IMR-90 (cell line): Measurements from ENCODE around the gene ADD3.

ENCODE experiments used
- NFE2L2 ChIP-seq: fragments of 150-350 bp; IDR thresholded peaks from 2 replicates; pipeline ENCODE4 v1.6.1; 2016; ENCODE audit warnings: low read depth, mild to moderate bottlenecking, low read length
- POLR2A ChIP-seq: IDR thresholded peaks from 2 replicates; pipeline ENCODE4 v1.6.1; 2012; ENCODE audit warnings: mild to moderate bottlenecking, low read depth, low read length
- RAD21 ChIP-seq: IDR thresholded peaks from 2 replicates; pipeline ENCODE4 v1.6.1; 2012; ENCODE audit warnings: low read length, improper control_type of control experiment
- RFX5 ChIP-seq: IDR thresholded peaks from 2 replicates; pipeline ENCODE4 v1.8.0; 2012; ENCODE audit warnings: low read depth, mild to moderate bottlenecking, low read length, moderate library complexity
- TF ChIP-seq, protein P1 (sequence below): conservative IDR thresholded peaks from 2 replicates; pipeline ENCODE4 v1.5.1; 2012; ENCODE audit warnings: mild to moderate bottlenecking, low read depth, low read length, improper control_type of control experiment
- TF ChIP-seq, protein P2 (sequence below): fragments of 150-350 bp; IDR thresholded peaks from 2 replicates; pipeline ENCODE4 v1.6.1; 2017; ENCODE audit warnings: mild to moderate bottlenecking, antibody characterized with exemption, low read length, low read depth

DNA sequence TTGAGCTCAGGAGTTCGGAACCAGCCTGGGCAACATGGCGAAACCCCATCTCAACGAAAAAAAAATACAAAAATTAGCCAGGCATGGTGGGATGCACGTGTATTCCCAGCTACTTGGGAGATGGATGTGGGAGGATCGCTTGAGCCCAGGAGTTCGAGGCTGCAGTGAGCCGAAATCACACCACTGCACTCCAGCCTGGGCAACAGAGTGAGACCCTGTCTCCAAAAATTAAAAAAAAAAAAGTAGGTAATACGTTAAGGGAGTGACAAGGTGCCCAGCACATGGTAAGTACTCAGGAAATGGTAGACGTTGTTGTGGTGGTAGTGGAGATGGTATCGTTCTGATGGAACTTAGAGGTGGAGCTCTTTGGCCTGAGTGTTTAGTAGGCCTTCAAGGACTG, 43.5 kb upstream of the ADD3 start:
- TF ChIP-seq POLR2A: no peak
- TF ChIP-seq, protein P1, sequence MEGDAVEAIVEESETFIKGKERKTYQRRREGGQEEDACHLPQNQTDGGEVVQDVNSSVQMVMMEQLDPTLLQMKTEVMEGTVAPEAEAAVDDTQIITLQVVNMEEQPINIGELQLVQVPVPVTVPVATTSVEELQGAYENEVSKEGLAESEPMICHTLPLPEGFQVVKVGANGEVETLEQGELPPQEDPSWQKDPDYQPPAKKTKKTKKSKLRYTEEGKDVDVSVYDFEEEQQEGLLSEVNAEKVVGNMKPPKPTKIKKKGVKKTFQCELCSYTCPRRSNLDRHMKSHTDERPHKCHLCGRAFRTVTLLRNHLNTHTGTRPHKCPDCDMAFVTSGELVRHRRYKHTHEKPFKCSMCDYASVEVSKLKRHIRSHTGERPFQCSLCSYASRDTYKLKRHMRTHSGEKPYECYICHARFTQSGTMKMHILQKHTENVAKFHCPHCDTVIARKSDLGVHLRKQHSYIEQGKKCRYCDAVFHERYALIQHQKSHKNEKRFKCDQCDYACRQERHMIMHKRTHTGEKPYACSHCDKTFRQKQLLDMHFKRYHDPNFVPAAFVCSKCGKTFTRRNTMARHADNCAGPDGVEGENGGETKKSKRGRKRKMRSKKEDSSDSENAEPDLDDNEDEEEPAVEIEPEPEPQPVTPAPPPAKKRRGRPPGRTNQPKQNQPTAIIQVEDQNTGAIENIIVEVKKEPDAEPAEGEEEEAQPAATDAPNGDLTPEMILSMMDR: no peak
- TF ChIP-seq RFX5: no peak
- TF ChIP-seq NFE2L2: no peak
- TF ChIP-seq, protein P2, sequence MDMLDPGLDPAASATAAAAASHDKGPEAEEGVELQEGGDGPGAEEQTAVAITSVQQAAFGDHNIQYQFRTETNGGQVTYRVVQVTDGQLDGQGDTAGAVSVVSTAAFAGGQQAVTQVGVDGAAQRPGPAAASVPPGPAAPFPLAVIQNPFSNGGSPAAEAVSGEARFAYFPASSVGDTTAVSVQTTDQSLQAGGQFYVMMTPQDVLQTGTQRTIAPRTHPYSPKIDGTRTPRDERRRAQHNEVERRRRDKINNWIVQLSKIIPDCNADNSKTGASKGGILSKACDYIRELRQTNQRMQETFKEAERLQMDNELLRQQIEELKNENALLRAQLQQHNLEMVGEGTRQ: no peak
- no peak for TF ChIP-seq RAD21
